ENCODE data around the gene CNTN5.

CNTN5 gene

GRCh38 chr11:99505831-99506230 is 485.1 kb downstream of the CNTN5 start:
- Mint-ChIP-seq H3K4me1 (ENCODE audit: low read depth) (no peaks in the 10 kb centered on the region), H3K9me3 (peaks cover 4% of the 10 kb centered on the region), H3K27me3 (ENCODE audit: low read depth) (no peaks in the 10 kb centered on the region), H3K36me3 (ENCODE audit: low read depth) (no peaks in the 10 kb centered on the region), H3K27ac (no peak overlapping the region), H3K4me3 (no peak overlapping the region)

DNA sequence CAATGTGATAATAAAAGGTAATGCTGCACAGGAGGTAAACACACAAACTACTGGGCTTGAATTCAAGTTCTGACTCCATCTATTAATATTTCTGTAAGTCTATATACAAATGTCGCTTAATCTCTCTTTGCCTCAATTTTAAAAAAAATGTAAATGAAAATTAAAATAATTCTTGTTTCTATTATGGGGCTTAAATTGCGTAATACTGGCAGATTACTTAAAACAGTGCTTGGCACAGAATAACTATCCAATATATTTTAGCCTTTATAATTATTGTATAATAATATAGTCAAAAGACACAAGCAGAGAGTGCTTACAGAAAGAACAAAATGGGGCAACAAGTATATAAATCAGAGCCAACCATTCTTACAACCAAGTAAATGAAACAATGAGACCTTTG is 489.1 kb downstream of the CNTN5 start:
- Mint-ChIP-seq H3K4me1 (ENCODE audit: low read depth) (no peaks in the 10 kb centered on the region), H3K9me3 (peaks cover 13% of the 10 kb centered on the region), H3K27me3 (ENCODE audit: low read depth) (no peaks in the 10 kb centered on the region), H3K27ac (no peak overlapping the region), H3K36me3 (ENCODE audit: low read depth) (no peaks in the 10 kb centered on the region), H3K4me3 (no peak overlapping the region)

- H3K9me3 Mint-ChIP-seq, result peaks cover 9% of the 10 kb centered on the region
- H3K27me3 Mint-ChIP-seq (ENCODE audit: low read depth), result no peaks in the 10 kb centered on the region
- H3K4me3 Mint-ChIP-seq, result no peak overlapping the region
- no peaks in the 10 kb centered on the region for H3K36me3 Mint-ChIP-seq (ENCODE audit: low read depth)
- H3K4me1 Mint-ChIP-seq (ENCODE audit: low read depth), result no peaks in the 10 kb centered on the region
- no peak overlapping the region for H3K27ac Mint-ChIP-seq
Observed at GRCh38 chr11:99513368-99513767, 492.6 kb downstream of the CNTN5 start.

DNA sequence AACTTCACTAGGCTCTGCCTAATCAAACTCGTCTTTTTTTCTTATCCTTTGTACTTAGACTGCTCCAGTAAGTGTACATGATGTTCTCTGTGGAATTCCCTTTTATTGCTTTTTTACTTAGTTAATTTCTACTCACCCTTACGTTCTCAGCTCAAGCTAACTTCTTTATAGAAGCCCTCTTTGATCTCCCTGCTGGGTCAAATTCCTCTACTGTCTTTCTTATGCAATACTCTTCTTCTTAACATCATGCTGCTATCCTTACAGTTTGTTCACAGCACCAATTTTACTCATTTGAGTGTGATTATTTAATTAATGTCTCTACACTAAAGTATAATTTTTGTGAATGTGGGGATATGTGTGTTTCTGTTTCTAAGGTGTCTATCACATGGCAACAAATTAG is 498.3 kb downstream of the CNTN5 start:
- H3K36me3 Mint-ChIP-seq (ENCODE audit: low read depth), result no peaks in the 10 kb centered on the region
- H3K27me3 Mint-ChIP-seq (ENCODE audit: low read depth), result no peaks in the 10 kb centered on the region
- peaks cover 10% of the 10 kb centered on the region for H3K9me3 Mint-ChIP-seq
- H3K4me1 Mint-ChIP-seq (ENCODE audit: low read depth), result no peaks in the 10 kb centered on the region
- no peak overlapping the region for H3K27ac Mint-ChIP-seq
- H3K4me3 Mint-ChIP-seq, result no peak overlapping the region

DNA sequence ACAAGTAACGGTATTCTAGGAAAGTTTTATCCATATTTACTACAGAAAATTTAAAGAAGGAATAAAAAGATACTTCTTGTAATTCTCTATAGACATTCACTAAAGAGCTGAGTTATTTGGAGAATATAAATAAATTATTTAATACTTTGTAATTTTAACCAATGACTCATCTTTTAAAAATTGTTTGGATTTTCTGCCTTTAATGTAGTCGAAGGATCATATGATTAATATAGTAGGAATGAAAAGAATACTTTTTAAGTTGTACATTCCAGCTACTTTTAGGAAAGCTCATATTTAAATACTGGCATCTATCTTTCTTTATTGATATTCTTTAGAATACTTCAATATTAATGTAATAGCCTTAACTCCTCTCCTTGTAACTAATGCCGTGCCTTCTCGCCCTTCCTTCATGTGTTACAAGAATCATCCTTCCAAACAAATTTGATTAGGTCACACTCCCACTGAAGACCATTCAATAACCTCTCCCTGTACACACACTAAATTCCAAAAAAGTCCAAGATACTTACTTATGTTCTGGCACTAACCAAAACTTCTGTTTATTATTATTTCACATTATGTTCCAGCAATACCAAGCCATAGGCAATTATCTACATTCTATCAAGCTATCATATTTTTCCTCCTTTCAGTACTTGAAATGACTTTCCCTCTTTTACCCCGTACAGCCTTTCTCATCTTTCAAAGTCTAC is 501.9 kb downstream of the CNTN5 start:
- Mint-ChIP-seq H3K4me3 (no peak overlapping the region), H3K4me1 (ENCODE audit: low read depth) (no peaks in the 10 kb centered on the region), H3K9me3 (peaks cover 13% of the 10 kb centered on the region), H3K27ac (no peak overlapping the region), H3K36me3 (ENCODE audit: low read depth) (no peaks in the 10 kb centered on the region), H3K27me3 (ENCODE audit: low read depth) (no peaks in the 10 kb centered on the region)

DNA sequence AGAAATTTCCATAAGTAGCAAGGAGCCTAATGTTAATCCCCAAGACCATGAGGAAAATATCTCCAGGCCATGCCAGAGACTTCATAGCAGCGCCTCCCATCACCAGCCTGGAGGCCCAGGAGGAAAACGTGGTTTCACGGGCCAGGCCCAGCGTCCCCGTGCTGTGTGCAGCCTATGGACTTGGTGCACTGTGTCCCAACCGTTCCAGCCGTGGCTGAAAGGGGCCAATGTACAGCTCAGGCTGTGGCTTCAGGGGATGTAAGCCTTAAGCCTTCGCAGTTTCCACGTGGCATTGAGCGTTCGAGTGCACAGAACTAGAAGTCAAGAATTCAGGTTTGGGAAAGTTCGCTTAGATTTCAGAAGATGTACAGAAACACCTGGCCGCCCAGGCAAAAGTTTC is 510.7 kb downstream of the CNTN5 start:
- Mint-ChIP-seq H3K9me3 (peaks cover 14% of the 10 kb centered on the region), H3K36me3 (ENCODE audit: low read depth) (no peaks in the 10 kb centered on the region), H3K27me3 (ENCODE audit: low read depth) (no peaks in the 10 kb centered on the region), H3K4me3 (no peak overlapping the region), H3K27ac (no peak overlapping the region), H3K4me1 (ENCODE audit: low read depth) (no peaks in the 10 kb centered on the region)

- Mint-ChIP-seq H3K9me3 (peaks cover 11% of the 10 kb centered on the region), H3K27ac (no peak overlapping the region), H3K36me3 (ENCODE audit: low read depth) (no peaks in the 10 kb centered on the region), H3K4me1 (ENCODE audit: low read depth) (no peaks in the 10 kb centered on the region), H3K4me3 (no peak overlapping the region), H3K27me3 (ENCODE audit: low read depth) (no peaks in the 10 kb centered on the region)
Observed at GRCh38 chr11:99534812-99535211, 514.1 kb downstream of the CNTN5 start.

DNA sequence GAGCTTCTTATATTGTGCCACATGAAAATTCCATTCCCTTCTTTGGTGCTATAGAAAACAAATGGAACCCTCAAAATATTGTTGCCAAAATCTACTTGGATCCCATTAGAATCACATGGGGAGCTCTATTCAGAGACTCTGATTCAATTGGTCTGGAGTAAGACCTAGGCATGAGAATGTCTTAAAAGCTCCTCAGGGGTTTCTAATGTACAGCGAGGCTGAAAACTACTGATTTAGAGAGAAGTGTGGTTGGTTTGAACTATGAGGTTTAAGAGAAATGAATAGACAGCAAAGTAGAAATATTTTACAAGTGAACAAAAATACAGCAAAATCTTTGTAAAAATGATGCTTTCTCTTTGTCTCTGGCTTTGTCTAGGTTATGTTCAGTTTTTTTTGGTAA is 514.7 kb downstream of the CNTN5 start:
- Mint-ChIP-seq H3K4me3 (no peak overlapping the region), H3K27me3 (ENCODE audit: low read depth) (no peaks in the 10 kb centered on the region), H3K27ac (no peak overlapping the region), H3K36me3 (ENCODE audit: low read depth) (no peaks in the 10 kb centered on the region), H3K4me1 (ENCODE audit: low read depth) (no peaks in the 10 kb centered on the region), H3K9me3 (peaks cover 11% of the 10 kb centered on the region)

DNA sequence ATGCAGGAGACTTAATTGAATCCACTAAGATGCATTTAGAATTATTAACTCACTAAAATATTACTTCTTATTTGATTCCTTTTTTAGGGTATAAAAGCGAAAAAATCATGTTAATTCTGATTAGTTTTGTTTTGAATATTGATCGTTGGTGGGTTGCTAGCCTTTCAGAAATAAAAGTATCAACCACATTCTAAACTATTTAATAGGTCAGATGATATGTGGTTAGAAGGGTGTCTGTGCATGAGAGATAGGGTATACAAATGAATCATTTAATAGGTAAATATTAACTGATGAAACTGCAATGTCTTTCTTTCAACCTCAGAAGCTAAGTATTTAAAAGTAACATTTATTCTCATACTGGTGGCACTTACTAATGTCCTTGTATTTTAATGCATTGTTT is 515.1 kb downstream of the CNTN5 start:
- Mint-ChIP-seq H3K36me3 (ENCODE audit: low read depth) (no peaks in the 10 kb centered on the region), H3K4me1 (ENCODE audit: low read depth) (no peaks in the 10 kb centered on the region), H3K27me3 (ENCODE audit: low read depth) (no peaks in the 10 kb centered on the region), H3K9me3 (peaks cover 8% of the 10 kb centered on the region), H3K4me3 (no peak overlapping the region), H3K27ac (no peak overlapping the region)

- Mint-ChIP-seq H3K36me3 (ENCODE audit: low read depth) (no peaks in the 10 kb centered on the region), H3K27ac (no peak overlapping the region), H3K4me1 (ENCODE audit: low read depth) (no peaks in the 10 kb centered on the region), H3K27me3 (ENCODE audit: low read depth) (no peaks in the 10 kb centered on the region), H3K9me3 (peaks cover 4% of the 10 kb centered on the region), H3K4me3 (no peak overlapping the region)
Observed at GRCh38 chr11:99537681-99538080, 516.9 kb downstream of the CNTN5 start.

GRCh38 chr11:99545616-99546015 is 524.9 kb downstream of the CNTN5 start:
- H3K27me3 Mint-ChIP-seq (ENCODE audit: low read depth), result no peaks in the 10 kb centered on the region
- H3K4me1 Mint-ChIP-seq (ENCODE audit: low read depth), result no peaks in the 10 kb centered on the region
- H3K36me3 Mint-ChIP-seq (ENCODE audit: low read depth), result no peaks in the 10 kb centered on the region
- H3K4me3 Mint-ChIP-seq, result no peak overlapping the region
- peaks cover 3% of the 10 kb centered on the region for H3K9me3 Mint-ChIP-seq
- H3K27ac Mint-ChIP-seq, result no peak overlapping the region

DNA sequence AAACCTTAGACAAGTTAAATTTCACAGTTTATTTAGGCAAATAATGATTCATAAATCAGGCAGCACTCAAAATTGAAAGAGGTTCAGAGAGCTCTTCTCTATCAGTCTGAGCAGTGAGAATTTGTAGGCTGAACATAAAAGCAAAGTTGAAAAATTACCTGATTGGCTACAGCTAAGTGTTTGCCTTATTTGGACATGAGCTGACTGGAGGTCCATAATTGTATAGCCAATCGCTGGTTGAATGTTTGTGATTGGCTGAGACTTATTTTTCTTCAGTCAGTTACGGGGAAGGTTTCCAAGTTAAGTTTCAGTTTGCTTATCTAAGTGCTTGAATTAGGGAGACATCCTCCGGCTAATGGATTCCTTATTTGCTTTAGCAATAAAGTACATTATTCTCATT is 527.5 kb downstream of the CNTN5 start:
- no peaks in the 10 kb centered on the region for H3K4me1 Mint-ChIP-seq (ENCODE audit: low read depth)
- no peak overlapping the region for H3K27ac Mint-ChIP-seq
- H3K4me3 Mint-ChIP-seq, result no peak overlapping the region
- no peaks in the 10 kb centered on the region for H3K36me3 Mint-ChIP-seq (ENCODE audit: low read depth)
- H3K9me3 Mint-ChIP-seq, result no peaks in the 10 kb centered on the region
- no peaks in the 10 kb centered on the region for H3K27me3 Mint-ChIP-seq (ENCODE audit: low read depth)

DNA sequence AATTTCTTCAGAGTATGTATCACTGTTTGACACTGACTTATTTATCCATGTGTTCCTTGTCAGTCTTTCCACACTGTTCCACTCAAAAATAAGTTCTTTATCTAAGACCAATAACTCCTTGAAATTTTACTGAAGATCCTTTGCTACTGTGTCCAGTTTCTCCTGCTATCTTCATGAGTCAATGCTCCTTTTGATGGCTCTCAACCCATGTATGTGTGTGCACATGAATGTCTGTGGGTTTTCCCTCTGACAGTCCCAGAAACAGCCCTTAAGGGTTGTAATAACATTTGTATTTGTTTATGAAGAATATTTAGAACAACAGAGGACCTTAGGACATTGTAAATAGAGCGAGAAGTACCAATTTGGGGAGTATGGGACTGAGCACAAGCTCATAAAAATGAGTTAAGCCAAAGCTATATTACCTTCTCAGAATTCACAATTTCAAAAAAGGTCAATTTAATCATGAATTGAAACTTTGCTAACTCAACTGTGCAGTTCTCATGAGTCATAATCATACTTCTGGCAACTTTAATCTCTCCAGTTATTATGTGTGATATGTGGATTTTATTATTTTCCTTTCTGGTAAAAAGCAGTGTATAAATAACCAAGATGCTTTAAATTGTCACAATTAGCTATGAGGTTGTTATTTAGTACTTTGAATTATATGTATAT is 533.6 kb downstream of the CNTN5 start:
- Mint-ChIP-seq H3K9me3 (no peaks in the 10 kb centered on the region), H3K27me3 (ENCODE audit: low read depth) (no peaks in the 10 kb centered on the region), H3K4me1 (ENCODE audit: low read depth) (no peaks in the 10 kb centered on the region), H3K36me3 (ENCODE audit: low read depth) (no peaks in the 10 kb centered on the region), H3K27ac (no peak overlapping the region), H3K4me3 (no peak overlapping the region)

- no peaks in the 10 kb centered on the region for H3K4me1 Mint-ChIP-seq (ENCODE audit: low read depth)
- no peaks in the 10 kb centered on the region for H3K27me3 Mint-ChIP-seq (ENCODE audit: low read depth)
- no peaks in the 10 kb centered on the region for H3K36me3 Mint-ChIP-seq (ENCODE audit: low read depth)
- H3K9me3 Mint-ChIP-seq, result no peaks in the 10 kb centered on the region
- H3K4me3 Mint-ChIP-seq, result no peak overlapping the region
- H3K27ac Mint-ChIP-seq, result no peak overlapping the region
Observed at GRCh38 chr11:99555486-99555885, 534.7 kb downstream of the CNTN5 start.

- H3K27me3 Mint-ChIP-seq (ENCODE audit: low read depth), result no peaks in the 10 kb centered on the region
- H3K36me3 Mint-ChIP-seq (ENCODE audit: low read depth), result no peaks in the 10 kb centered on the region
- H3K27ac Mint-ChIP-seq, result no peak overlapping the region
- H3K9me3 Mint-ChIP-seq, result no peaks in the 10 kb centered on the region
- H3K4me1 Mint-ChIP-seq (ENCODE audit: low read depth), result no peaks in the 10 kb centered on the region
- H3K4me3 Mint-ChIP-seq, result no peak overlapping the region
Observed at GRCh38 chr11:99565333-99565732, 544.6 kb downstream of the CNTN5 start.

Measured in T-helper 1 cell treated with Interleukin-12 subunit alpha and Interleukin-12 subunit beta and Interleukin-4 antibody, amounts not matched to agents 30 μg/mL and 1 μg/mL, for 36 hours (primary cell).